Measurements from ENCODE around the gene SLC35C1.
"Not testable (repeated sequence)": the region's sequence is repeated elsewhere in the genome, so short reads cannot be mapped to it uniquely, and the experiment has no call there.

SLC35C1 gene

GRCh38 chr11:45808427-45808826 lies 3.5 kb downstream of the SLC35C1 start:
- in situ Hi-C loops (cut with MboI; ENCODE audit: low sequenced_read_pairs); H3K27me3 ChIP-seq (ENCODE audit: low read depth); DNase-seq (ENCODE audit: low spot score in 2 of 2); H3K4me3 ChIP-seq; H3K9me3 ChIP-seq; H3K4me1 ChIP-seq: not testable (repeated sequence)
- peaks cover 18% of the 10 kb centered on the region for H3K36me3 ChIP-seq (replicated peaks)

GRCh38 chr11:45809456-45810395 lies 4.8 kb downstream of the SLC35C1 start:
- peaks cover 9% of the 10 kb centered on the region; the same call in 1 of the 2 replicates for H3K4me1 ChIP-seq
- DNase-seq (ENCODE audit: low spot score in 2 of 2), result no peak
- in situ Hi-C loops (cut with MboI; ENCODE audit: low sequenced_read_pairs), result no loop called here
- H3K36me3 ChIP-seq (replicated peaks), result peaks cover 18% of the 10 kb centered on the region
- no peaks in the 10 kb centered on the region for H3K27me3 ChIP-seq (ENCODE audit: low read depth)
- no peaks in the 10 kb centered on the region for H3K9me3 ChIP-seq
- no peak overlapping the region for H3K4me3 ChIP-seq

- no peaks in the 10 kb centered on the region for H3K9me3 ChIP-seq
- H3K27me3 ChIP-seq (ENCODE audit: low read depth), result no peaks in the 10 kb centered on the region
- H3K4me3 ChIP-seq, result no peak overlapping the region
- peaks cover 9% of the 10 kb centered on the region; the same call in 1 of the 2 replicates for H3K4me1 ChIP-seq
- peaks cover 18% of the 10 kb centered on the region for H3K36me3 ChIP-seq (replicated peaks)
- DNase-seq (ENCODE audit: low spot score in 2 of 2), result no peak
- in situ Hi-C loops (cut with MboI; ENCODE audit: low sequenced_read_pairs), result no loop called here
Observed at GRCh38 chr11:45810431-45811108, 5.6 kb downstream of the SLC35C1 start.

GRCh38 chr11:45811109-45811435 lies 6.1 kb downstream of the SLC35C1 start:
- in situ Hi-C loops (cut with MboI; ENCODE audit: low sequenced_read_pairs), result no loop called here
- H3K36me3 ChIP-seq (replicated peaks), result peaks cover 18% of the 10 kb centered on the region
- no peaks in the 10 kb centered on the region for H3K27me3 ChIP-seq (ENCODE audit: low read depth)
- no peak overlapping the region for H3K4me3 ChIP-seq
- no peak for DNase-seq (ENCODE audit: low spot score in 2 of 2)
- peaks cover 5% of the 10 kb centered on the region for H3K4me1 ChIP-seq
- no peaks in the 10 kb centered on the region for H3K9me3 ChIP-seq

GRCh38 chr11:45811571-45812290 lies 6.8 kb downstream of the SLC35C1 start:
- H3K9me3 ChIP-seq, result no peaks in the 10 kb centered on the region
- H3K4me3 ChIP-seq, result no peak overlapping the region
- peaks cover 9% of the 10 kb centered on the region for H3K4me1 ChIP-seq
- H3K27me3 ChIP-seq (ENCODE audit: low read depth), result no peaks in the 10 kb centered on the region
- H3K36me3 ChIP-seq (replicated peaks), result peaks cover 18% of the 10 kb centered on the region
- in situ Hi-C loops (cut with MboI; ENCODE audit: low sequenced_read_pairs), result no loop called here
- no peak for DNase-seq (ENCODE audit: low spot score in 2 of 2)

GRCh38 chr11:45812581-45813548 lies 7.9 kb downstream of the SLC35C1 start:
- H3K27me3 ChIP-seq (ENCODE audit: low read depth), result no peaks in the 10 kb centered on the region
- no peaks in the 10 kb centered on the region for H3K9me3 ChIP-seq
- peaks cover 6% of the 10 kb centered on the region for H3K4me1 ChIP-seq
- H3K4me3 ChIP-seq, result no peak overlapping the region
- in situ Hi-C loops (cut with MboI; ENCODE audit: low sequenced_read_pairs), result no loop called here
- DNase-seq (ENCODE audit: low spot score in 2 of 2), result no peak
- peaks cover 18% of the 10 kb centered on the region for H3K36me3 ChIP-seq (replicated peaks)

- Histone ChIP-seq H3K4me1 (peaks cover 6% of the 10 kb centered on the region), H3K4me3 (no peak overlapping the region), H3K27me3 (ENCODE audit: low read depth) (no peaks in the 10 kb centered on the region), H3K36me3 (replicated peaks) (peaks cover 10% of the 10 kb centered on the region), H3K9me3 (no peaks in the 10 kb centered on the region)
- DNase-seq (ENCODE audit: low spot score in 2 of 2), result peak; percentile 25 to 31
- in situ Hi-C loops (cut with MboI; ENCODE audit: low sequenced_read_pairs), result no loop called here
Observed at GRCh38 chr11:45815747-45816146, 10.8 kb downstream of the SLC35C1 start.

GRCh38 chr11:45816614-45817013 lies 11.7 kb downstream of the SLC35C1 start:
- DNase-seq (ENCODE audit: low spot score in 2 of 2), result peak; percentile 65 to 84
- peaks cover 3% of the 10 kb centered on the region for H3K36me3 ChIP-seq (replicated peaks)
- H3K4me3 ChIP-seq, result no peak overlapping the region
- no peaks in the 10 kb centered on the region for H3K9me3 ChIP-seq
- H3K4me1 ChIP-seq, result peaks cover 6% of the 10 kb centered on the region
- no peaks in the 10 kb centered on the region for H3K27me3 ChIP-seq (ENCODE audit: low read depth)
- in situ Hi-C loops (cut with MboI; ENCODE audit: low sequenced_read_pairs), result no loop called here

- H3K27me3 ChIP-seq (ENCODE audit: low read depth), result no peaks in the 10 kb centered on the region
- peaks cover 2% of the 10 kb centered on the region; the same call in 1 of the 2 replicates for H3K36me3 ChIP-seq (replicated peaks)
- no peak overlapping the region for H3K4me3 ChIP-seq
- in situ Hi-C loops (cut with MboI; ENCODE audit: low sequenced_read_pairs), result no loop called here
- no peak for DNase-seq (ENCODE audit: low spot score in 2 of 2)
- H3K4me1 ChIP-seq, result peaks cover 6% of the 10 kb centered on the region
- H3K9me3 ChIP-seq, result no peaks in the 10 kb centered on the region
Observed at GRCh38 chr11:45817191-45817590, 12.2 kb downstream of the SLC35C1 start.

- H3K4me3 ChIP-seq, result no peak overlapping the region
- H3K9me3 ChIP-seq, result no peaks in the 10 kb centered on the region
- H3K36me3 ChIP-seq (replicated peaks), result no peaks in the 10 kb centered on the region
- H3K27me3 ChIP-seq (ENCODE audit: low read depth), result no peaks in the 10 kb centered on the region
- no peak for DNase-seq (ENCODE audit: low spot score in 2 of 2)
- H3K4me1 ChIP-seq, result peaks cover 6% of the 10 kb centered on the region
- in situ Hi-C loops (cut with MboI; ENCODE audit: low sequenced_read_pairs), result no loop called here
Observed at GRCh38 chr11:45818961-45819605, 14.1 kb downstream of the SLC35C1 start.

GRCh38 chr11:45820211-45820857 lies 15.4 kb downstream of the SLC35C1 start:
- no peaks in the 10 kb centered on the region for H3K36me3 ChIP-seq (replicated peaks)
- DNase-seq (ENCODE audit: low spot score in 2 of 2), result no peak
- in situ Hi-C loops (cut with MboI; ENCODE audit: low sequenced_read_pairs), result no loop called here
- H3K27me3 ChIP-seq (ENCODE audit: low read depth), result no peaks in the 10 kb centered on the region
- H3K4me3 ChIP-seq, result no peak overlapping the region
- H3K4me1 ChIP-seq, result peaks cover 6% of the 10 kb centered on the region
- H3K9me3 ChIP-seq, result no peaks in the 10 kb centered on the region

- H3K27me3 ChIP-seq (ENCODE audit: low read depth); H3K4me3 ChIP-seq; in situ Hi-C loops (cut with MboI; ENCODE audit: low sequenced_read_pairs); H3K9me3 ChIP-seq; H3K36me3 ChIP-seq (replicated peaks): not testable (repeated sequence)
- DNase-seq (ENCODE audit: low spot score in 2 of 2), result peak; percentile 46 to 60
- peaks cover 16% of the 10 kb centered on the region for H3K4me1 ChIP-seq
Observed at GRCh38 chr11:45826492-45826891, 21.5 kb downstream of the SLC35C1 start.

Data from HAP-1 (cell line).